ENCODE results near the gene PLCB1. TPM values are rescaled to one million over a fixed set of nuclear protein-coding genes. Genes with fewer than 3 reads are reported as not detected.

Gene PLCB1
- total and polyA plus RNA-seq, 2 donors (not counting 1 experiment from before 2014, with no cell fraction given) = 13.4 to 23.3 TPM

DNA sequence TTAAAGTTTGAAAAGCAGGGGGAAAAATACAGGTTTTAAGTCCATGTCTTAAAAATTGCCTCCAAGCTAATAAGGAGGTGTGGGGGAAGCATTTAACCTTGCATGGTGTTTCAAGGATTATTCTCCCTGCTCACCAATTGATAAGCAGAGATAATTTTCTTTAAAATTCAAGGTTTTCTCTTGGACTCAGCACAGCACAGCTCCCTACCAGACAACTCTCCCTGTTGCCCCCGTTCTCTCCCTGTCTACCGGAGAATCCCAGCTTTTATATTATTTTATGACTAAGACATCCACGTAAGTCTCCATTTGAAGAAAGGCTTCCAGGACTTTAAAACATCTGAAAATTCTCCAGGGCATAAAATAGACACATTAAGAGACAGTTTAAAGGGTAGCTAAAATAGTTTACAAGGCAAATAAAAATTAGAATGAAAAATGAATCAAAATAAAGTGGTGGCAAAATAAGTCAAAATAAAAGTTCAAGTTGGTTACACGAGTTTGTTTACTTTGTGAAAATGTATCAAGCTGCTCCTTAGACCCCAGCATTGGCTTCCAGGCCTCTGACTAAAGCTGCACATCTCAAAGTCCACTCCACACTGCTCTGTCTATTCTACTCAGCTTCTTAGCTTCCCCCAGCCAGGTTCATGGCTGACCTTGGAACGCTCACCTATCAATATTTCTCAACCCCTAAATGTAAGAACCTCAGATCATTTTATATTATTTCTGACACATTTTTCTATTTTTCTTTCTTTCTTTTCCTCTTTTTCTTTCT, 748.2 kb downstream of the PLCB1 start:
- TF ChIP-seq, protein P1, sequence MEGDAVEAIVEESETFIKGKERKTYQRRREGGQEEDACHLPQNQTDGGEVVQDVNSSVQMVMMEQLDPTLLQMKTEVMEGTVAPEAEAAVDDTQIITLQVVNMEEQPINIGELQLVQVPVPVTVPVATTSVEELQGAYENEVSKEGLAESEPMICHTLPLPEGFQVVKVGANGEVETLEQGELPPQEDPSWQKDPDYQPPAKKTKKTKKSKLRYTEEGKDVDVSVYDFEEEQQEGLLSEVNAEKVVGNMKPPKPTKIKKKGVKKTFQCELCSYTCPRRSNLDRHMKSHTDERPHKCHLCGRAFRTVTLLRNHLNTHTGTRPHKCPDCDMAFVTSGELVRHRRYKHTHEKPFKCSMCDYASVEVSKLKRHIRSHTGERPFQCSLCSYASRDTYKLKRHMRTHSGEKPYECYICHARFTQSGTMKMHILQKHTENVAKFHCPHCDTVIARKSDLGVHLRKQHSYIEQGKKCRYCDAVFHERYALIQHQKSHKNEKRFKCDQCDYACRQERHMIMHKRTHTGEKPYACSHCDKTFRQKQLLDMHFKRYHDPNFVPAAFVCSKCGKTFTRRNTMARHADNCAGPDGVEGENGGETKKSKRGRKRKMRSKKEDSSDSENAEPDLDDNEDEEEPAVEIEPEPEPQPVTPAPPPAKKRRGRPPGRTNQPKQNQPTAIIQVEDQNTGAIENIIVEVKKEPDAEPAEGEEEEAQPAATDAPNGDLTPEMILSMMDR (conservative IDR thresholded peaks at IDR 0.05 in 1 of 2, IDR thresholded peaks at IDR 0.05 in 1 of 2; ENCODE audit: low read depth in 1 of 2, low read length in 2 of 2) = no peak
- TF ChIP-seq EZH2 (IDR thresholded peaks at IDR 0.05; ENCODE audit: low read length, missing control alignments) = no peak
- H3K79me2 ChIP-seq (ENCODE audit: control insufficient read depth, insufficient read depth, low read length) = no peaks in the 10 kb centered on the region
- no peak for DNase-seq (ENCODE audit: low read depth in 2 of 2)

DNA sequence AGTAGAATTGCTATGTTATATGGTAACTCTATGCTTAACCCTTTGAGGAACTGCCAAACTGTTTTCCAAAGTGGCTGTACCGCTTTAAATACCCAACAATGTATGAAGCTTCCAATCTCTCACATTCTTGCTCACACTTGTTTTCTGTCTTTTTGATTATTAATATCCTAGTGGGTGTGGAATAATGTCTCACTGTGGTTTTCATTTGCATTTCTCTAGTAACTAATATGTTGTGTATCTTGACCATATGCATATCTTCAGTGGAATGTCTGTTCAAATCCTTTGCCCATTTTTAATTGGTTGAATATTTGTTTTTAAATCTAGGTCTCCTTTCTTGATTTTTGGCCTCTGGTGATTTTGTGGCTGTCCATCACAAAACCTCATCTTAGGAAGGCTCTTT, 759.0 kb downstream of the PLCB1 start:
- no peak overlapping the region for H3K9ac ChIP-seq (ENCODE audit: insufficient read depth, low read length)
- no peak for TF ChIP-seq EZH2 (IDR thresholded peaks at IDR 0.05; ENCODE audit: low read length, missing control alignments)
- TF ChIP-seq, protein P1 (conservative IDR thresholded peaks at IDR 0.05 in 1 of 2, IDR thresholded peaks at IDR 0.05 in 1 of 2; ENCODE audit: low read depth in 1 of 2, low read length in 2 of 2) = no peak
- no peaks in the 10 kb centered on the region for H4K20me1 ChIP-seq (ENCODE audit: control insufficient read depth, extremely low read depth, insufficient read depth, low read length)
- no peaks in the 10 kb centered on the region for H3K79me2 ChIP-seq (ENCODE audit: control insufficient read depth, insufficient read depth, low read length)
- no peak overlapping the region for H3K27ac ChIP-seq (ENCODE audit: insufficient read depth, low read length)
- no peaks in the 10 kb centered on the region for H3K27me3 ChIP-seq (ENCODE audit: control insufficient read depth, insufficient read depth, low read length)
- H3K9me3 ChIP-seq (ENCODE audit: control insufficient read depth, insufficient read depth, low read depth, low read length) = no peaks in the 10 kb centered on the region
- H3K36me3 ChIP-seq (ENCODE audit: control insufficient read depth, insufficient read depth, low read length) = no peaks in the 10 kb centered on the region
- H3K4me2 ChIP-seq (ENCODE audit: extremely low read depth, insufficient read depth, low read length) = no peak overlapping the region
- no peak for DNase-seq (ENCODE audit: low read depth in 2 of 2)
- H3K4me3 ChIP-seq (replicated peaks in 1 of 4; ENCODE audit: control extremely low read depth in 1 of 4, insufficient read depth in 1 of 4, low read depth in 3 of 4, low read length in 4 of 4) = no peak overlapping the region
- H3K4me1 ChIP-seq (ENCODE audit: control insufficient read depth, extremely low read depth, insufficient read depth, low read length) = no peaks in the 10 kb centered on the region
- no peak overlapping the region for H2AFZ ChIP-seq (ENCODE audit: low read length)

More for the DNA sequence above, 748.2 kb downstream of the PLCB1 start:
- Histone ChIP-seq H3K27ac (ENCODE audit: insufficient read depth, low read length) (no peak overlapping the region), H3K4me1 (ENCODE audit: control insufficient read depth, extremely low read depth, insufficient read depth, low read length) (no peaks in the 10 kb centered on the region), H3K4me2 (ENCODE audit: extremely low read depth, insufficient read depth, low read length) (no peak overlapping the region), H3K9me3 (ENCODE audit: control insufficient read depth, insufficient read depth, low read depth, low read length) (no peaks in the 10 kb centered on the region), H3K36me3 (ENCODE audit: control insufficient read depth, insufficient read depth, low read length) (no peaks in the 10 kb centered on the region), H3K27me3 (ENCODE audit: control insufficient read depth, insufficient read depth, low read length) (no peaks in the 10 kb centered on the region), H4K20me1 (ENCODE audit: control insufficient read depth, extremely low read depth, insufficient read depth, low read length) (no peaks in the 10 kb centered on the region), H2AFZ (ENCODE audit: low read length) (no peak overlapping the region), H3K9ac (ENCODE audit: insufficient read depth, low read length) (no peak overlapping the region), H3K4me3 (replicated peaks in 1 of 4; ENCODE audit: control extremely low read depth in 1 of 4, insufficient read depth in 1 of 4, low read depth in 3 of 4, low read length in 4 of 4) (no peak overlapping the region)

DNA sequence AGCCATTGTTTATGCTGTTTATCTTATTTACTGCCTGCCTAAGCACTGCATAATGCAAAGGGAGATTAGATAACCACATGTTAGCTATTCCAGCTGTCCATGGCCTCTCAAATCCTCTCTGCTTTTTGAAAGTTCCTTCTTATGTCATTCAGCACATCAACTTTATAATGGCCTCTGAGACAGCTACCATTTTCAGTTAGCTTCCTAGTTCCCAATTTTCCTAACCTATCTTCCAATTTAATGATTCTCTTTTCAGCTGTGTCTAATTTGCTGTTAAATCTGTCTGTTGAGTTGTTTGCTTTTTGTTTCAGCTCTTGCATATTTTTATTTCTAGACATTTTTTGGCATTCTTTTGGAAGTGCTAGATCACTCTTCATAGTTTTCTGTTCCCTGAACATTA, 763.4 kb downstream of the PLCB1 start:
- DNase-seq (ENCODE audit: low read depth in 2 of 2) = no peak
- no peak overlapping the region for H3K4me2 ChIP-seq (ENCODE audit: extremely low read depth, insufficient read depth, low read length)
- no peaks in the 10 kb centered on the region for H3K36me3 ChIP-seq (ENCODE audit: control insufficient read depth, insufficient read depth, low read length)
- H3K9ac ChIP-seq (ENCODE audit: insufficient read depth, low read length) = no peak overlapping the region
- no peak overlapping the region for H3K27ac ChIP-seq (ENCODE audit: insufficient read depth, low read length)
- no peak overlapping the region for H2AFZ ChIP-seq (ENCODE audit: low read length)
- H3K9me3 ChIP-seq (ENCODE audit: control insufficient read depth, insufficient read depth, low read depth, low read length) = no peaks in the 10 kb centered on the region
- H3K4me1 ChIP-seq (ENCODE audit: control insufficient read depth, extremely low read depth, insufficient read depth, low read length) = no peaks in the 10 kb centered on the region
- H3K27me3 ChIP-seq (ENCODE audit: control insufficient read depth, insufficient read depth, low read length) = no peaks in the 10 kb centered on the region
- TF ChIP-seq, protein P1 (conservative IDR thresholded peaks at IDR 0.05 in 1 of 2, IDR thresholded peaks at IDR 0.05 in 1 of 2; ENCODE audit: low read depth in 1 of 2, low read length in 2 of 2) = no peak
- no peak for TF ChIP-seq EZH2 (IDR thresholded peaks at IDR 0.05; ENCODE audit: low read length, missing control alignments)
- H3K4me3 ChIP-seq (replicated peaks in 1 of 4; ENCODE audit: control extremely low read depth in 1 of 4, insufficient read depth in 1 of 4, low read depth in 3 of 4, low read length in 4 of 4) = no peak overlapping the region
- H3K79me2 ChIP-seq (ENCODE audit: control insufficient read depth, insufficient read depth, low read length) = no peaks in the 10 kb centered on the region
- H4K20me1 ChIP-seq (ENCODE audit: control insufficient read depth, extremely low read depth, insufficient read depth, low read length) = no peaks in the 10 kb centered on the region
